ENCODE data around the gene PREX1. TPM values are rescaled to one million over a fixed set of nuclear protein-coding genes. Genes with fewer than 3 reads are reported as not detected.
"Not testable (repeated sequence)": the region's sequence is repeated elsewhere in the genome, so short reads cannot be mapped to it uniquely, and the experiment has no call there.

The PREX1 gene
- polyA plus RNA-seq, 1 donor: 9.9 TPM

DNA sequence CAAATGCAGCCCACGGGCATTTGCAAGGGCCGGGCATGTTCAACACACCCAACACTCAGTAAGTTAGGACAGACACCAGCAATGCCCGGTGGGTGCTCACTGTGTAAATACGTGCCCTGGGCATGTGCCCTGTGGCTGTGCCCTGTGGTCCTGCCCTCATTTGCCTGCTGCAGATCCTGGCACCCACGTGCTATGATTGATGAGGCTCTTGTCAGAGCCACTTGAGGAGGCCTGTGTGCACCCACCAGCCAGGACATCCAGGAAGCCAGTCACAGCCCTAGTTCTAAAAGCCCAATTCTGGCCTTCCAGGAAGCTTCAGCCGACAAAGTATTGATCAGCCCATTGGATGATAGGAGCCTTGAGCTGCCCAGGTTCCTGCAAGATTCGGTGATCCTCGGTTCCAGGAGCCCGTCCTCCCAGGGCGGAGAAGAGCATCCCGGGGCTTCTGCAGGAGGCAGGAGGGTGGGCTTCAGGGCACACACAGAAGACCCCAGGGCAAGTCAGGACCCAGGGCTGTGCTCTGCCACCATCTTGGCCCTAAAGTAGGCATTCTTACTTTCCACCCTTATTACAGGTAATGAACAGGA is 223.9 kb downstream of the PREX1 start:
- Histone ChIP-seq H3K4me1 (ENCODE audit: control insufficient read depth, insufficient read depth, low read length) (no peaks in the 10 kb centered on the region), H3K9me3 (ENCODE audit: control insufficient read depth, low read depth, low read length) (no peaks in the 10 kb centered on the region), H3K36me3 (ENCODE audit: control insufficient read depth, insufficient read depth, low read length) (no peaks in the 10 kb centered on the region), H3K4me3 (ENCODE audit: low read length) (no peak overlapping the region), H3K27me3 (ENCODE audit: control insufficient read depth, insufficient read depth, low read length) (peaks cover 2% of the 10 kb centered on the region), H3K27ac (ENCODE audit: low read length) (no peak overlapping the region)
- no peak for DNase-seq
- WGBS (ENCODE audit: insufficient coverage, low lambda C conversion rate): no CpG with 5 or more reads among the region's 11 CpGs

DNA sequence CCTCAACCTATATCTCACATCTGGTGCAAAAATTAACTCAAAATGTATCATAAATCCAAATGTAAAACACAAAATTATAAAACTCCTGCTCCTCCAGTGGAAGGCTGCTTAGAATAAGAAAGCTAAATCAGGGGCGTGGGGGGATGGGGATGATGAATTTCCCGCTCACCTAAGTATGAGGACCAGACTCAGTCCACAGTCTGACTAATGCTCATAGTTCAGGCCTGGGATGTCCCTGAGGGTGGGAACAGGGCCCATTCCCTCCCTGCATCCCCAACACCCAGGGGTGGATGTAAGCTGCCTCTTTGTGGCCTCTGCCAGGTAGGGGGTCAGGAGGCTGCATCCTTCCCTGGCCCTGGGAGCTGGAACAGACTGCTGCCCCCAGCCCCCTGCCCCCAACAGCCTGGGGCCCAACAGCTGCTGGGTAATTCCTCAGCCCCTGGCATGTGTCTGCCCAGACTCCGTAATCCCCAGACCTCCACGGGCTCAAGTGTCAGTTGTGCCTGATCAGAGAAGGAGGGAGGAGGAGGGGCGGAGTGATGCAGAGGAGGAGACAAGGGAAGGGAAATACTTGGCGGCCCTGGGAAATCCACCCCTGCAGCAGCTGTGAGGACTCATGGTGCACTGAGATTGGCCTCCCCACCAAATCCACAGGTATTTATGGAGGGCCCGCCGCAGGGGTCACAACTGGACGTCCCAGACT is 224.5 kb downstream of the PREX1 start:
- H3K27ac ChIP-seq (ENCODE audit: low read length): no peak overlapping the region
- WGBS (ENCODE audit: insufficient coverage, low lambda C conversion rate): no CpG with 5 or more reads among the region's 9 CpGs
- H3K36me3 ChIP-seq (ENCODE audit: control insufficient read depth, insufficient read depth, low read length): no peaks in the 10 kb centered on the region
- H3K9me3 ChIP-seq (ENCODE audit: control insufficient read depth, low read depth, low read length): no peaks in the 10 kb centered on the region
- H3K4me1 ChIP-seq (ENCODE audit: control insufficient read depth, insufficient read depth, low read length): no peaks in the 10 kb centered on the region
- peaks cover 2% of the 10 kb centered on the region for H3K27me3 ChIP-seq (ENCODE audit: control insufficient read depth, insufficient read depth, low read length)
- H3K4me3 ChIP-seq (ENCODE audit: low read length): no peak overlapping the region
- no peak for DNase-seq

- Histone ChIP-seq H3K27ac (ENCODE audit: low read length) (no peak overlapping the region), H3K27me3 (ENCODE audit: control insufficient read depth, insufficient read depth, low read length) (peaks cover 2% of the 10 kb centered on the region), H3K4me1 (ENCODE audit: control insufficient read depth, insufficient read depth, low read length) (no peaks in the 10 kb centered on the region), H3K4me3 (ENCODE audit: low read length) (no peak overlapping the region), H3K9me3 (ENCODE audit: control insufficient read depth, low read depth, low read length) (no peaks in the 10 kb centered on the region), H3K36me3 (ENCODE audit: control insufficient read depth, insufficient read depth, low read length) (no peaks in the 10 kb centered on the region)
- DNase-seq: no peak
- no CpG with 5 or more reads among the region's 5 CpGs for WGBS (ENCODE audit: insufficient coverage, low lambda C conversion rate)
Measured at GRCh38 chr20:48601798-48602197, 226.0 kb downstream of the PREX1 start.

DNA sequence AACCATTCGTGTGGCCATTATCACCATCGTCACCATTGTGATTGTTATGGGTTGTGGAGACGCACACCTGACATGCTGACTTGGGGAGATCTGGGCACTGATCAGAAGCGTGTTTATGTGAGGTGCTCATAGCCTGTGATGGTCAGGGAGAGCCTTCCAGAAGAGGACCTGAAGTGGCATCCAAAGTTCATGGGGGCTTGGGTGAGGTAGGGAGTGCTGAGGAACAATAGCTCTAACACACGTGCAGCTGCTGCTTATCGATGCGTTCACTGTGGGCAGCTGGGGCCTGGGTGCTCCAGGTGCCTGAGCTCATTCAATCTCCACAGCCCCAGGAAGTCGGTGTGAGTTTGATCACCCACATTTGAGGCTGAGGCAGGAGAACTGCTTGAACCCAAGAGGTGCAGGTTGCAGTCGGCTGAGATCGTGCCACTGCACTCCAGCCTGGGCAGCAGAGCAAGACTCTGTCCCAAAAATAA is 227.3 kb downstream of the PREX1 start:
- Histone ChIP-seq H3K27me3 (ENCODE audit: control insufficient read depth, insufficient read depth, low read length) (peaks cover 2% of the 10 kb centered on the region), H3K36me3 (ENCODE audit: control insufficient read depth, insufficient read depth, low read length) (no peaks in the 10 kb centered on the region), H3K4me3 (ENCODE audit: low read length) (no peak overlapping the region), H3K27ac (ENCODE audit: low read length) (no peak overlapping the region), H3K4me1 (ENCODE audit: control insufficient read depth, insufficient read depth, low read length) (no peaks in the 10 kb centered on the region), H3K9me3 (ENCODE audit: control insufficient read depth, low read depth, low read length) (no peaks in the 10 kb centered on the region)
- no peak for DNase-seq
- no CpG with 5 or more reads among the region's 10 CpGs for WGBS (ENCODE audit: insufficient coverage, low lambda C conversion rate)

- DNase-seq: no peak
- H3K9me3 ChIP-seq (ENCODE audit: control insufficient read depth, low read depth, low read length): no peaks in the 10 kb centered on the region
- no peaks in the 10 kb centered on the region for H3K4me1 ChIP-seq (ENCODE audit: control insufficient read depth, insufficient read depth, low read length)
- H3K27me3 ChIP-seq (ENCODE audit: control insufficient read depth, insufficient read depth, low read length): peaks cover 2% of the 10 kb centered on the region
- H3K27ac ChIP-seq (ENCODE audit: low read length): no peak overlapping the region
- no CpG with 5 or more reads among the region's 11 CpGs for WGBS (ENCODE audit: insufficient coverage, low lambda C conversion rate)
- no peaks in the 10 kb centered on the region for H3K36me3 ChIP-seq (ENCODE audit: control insufficient read depth, insufficient read depth, low read length)
- H3K4me3 ChIP-seq (ENCODE audit: low read length): no peak overlapping the region
Measured at GRCh38 chr20:48599748-48600469, 227.9 kb downstream of the PREX1 start.

DNA sequence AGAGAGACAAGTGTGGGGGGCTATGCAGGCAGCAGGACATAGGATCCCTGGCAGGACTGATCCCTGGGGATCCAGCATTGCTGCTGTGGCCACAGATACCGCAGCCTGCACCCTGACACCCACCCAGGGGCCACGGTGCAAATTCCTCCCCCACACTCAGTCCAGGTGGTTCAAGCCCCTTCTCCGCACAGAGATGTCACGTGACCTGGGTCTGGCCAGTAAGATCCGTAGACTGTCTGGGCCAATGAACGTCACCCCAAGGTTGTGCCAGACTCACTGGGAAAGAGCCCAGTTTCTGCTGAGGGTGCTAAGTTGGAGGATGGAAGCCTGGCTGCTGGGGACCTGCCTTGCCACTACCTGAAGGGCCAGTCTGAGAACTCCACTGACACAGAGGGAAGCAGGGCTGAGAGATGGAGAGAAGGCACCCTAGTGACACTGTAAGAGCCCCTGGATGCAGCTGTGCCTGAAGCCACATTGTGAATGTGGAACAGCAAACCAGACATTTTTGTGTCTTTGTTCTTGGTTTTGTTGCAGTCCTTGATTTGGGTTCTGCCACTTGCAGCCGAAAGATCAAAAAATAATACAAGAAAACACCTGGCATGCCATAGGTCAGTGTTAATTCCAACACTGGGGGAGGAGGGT is 228.6 kb downstream of the PREX1 start:
- no peaks in the 10 kb centered on the region for H3K9me3 ChIP-seq (ENCODE audit: control insufficient read depth, low read depth, low read length)
- H3K4me3 ChIP-seq (ENCODE audit: low read length): no peak overlapping the region
- H3K27me3 ChIP-seq (ENCODE audit: control insufficient read depth, insufficient read depth, low read length): peaks cover 2% of the 10 kb centered on the region
- no peak for DNase-seq
- no peak overlapping the region for H3K27ac ChIP-seq (ENCODE audit: low read length)
- no peaks in the 10 kb centered on the region for H3K36me3 ChIP-seq (ENCODE audit: control insufficient read depth, insufficient read depth, low read length)
- H3K4me1 ChIP-seq (ENCODE audit: control insufficient read depth, insufficient read depth, low read length): no peaks in the 10 kb centered on the region
- WGBS (ENCODE audit: insufficient coverage, low lambda C conversion rate): no CpG with 5 or more reads among the region's 7 CpGs

DNA sequence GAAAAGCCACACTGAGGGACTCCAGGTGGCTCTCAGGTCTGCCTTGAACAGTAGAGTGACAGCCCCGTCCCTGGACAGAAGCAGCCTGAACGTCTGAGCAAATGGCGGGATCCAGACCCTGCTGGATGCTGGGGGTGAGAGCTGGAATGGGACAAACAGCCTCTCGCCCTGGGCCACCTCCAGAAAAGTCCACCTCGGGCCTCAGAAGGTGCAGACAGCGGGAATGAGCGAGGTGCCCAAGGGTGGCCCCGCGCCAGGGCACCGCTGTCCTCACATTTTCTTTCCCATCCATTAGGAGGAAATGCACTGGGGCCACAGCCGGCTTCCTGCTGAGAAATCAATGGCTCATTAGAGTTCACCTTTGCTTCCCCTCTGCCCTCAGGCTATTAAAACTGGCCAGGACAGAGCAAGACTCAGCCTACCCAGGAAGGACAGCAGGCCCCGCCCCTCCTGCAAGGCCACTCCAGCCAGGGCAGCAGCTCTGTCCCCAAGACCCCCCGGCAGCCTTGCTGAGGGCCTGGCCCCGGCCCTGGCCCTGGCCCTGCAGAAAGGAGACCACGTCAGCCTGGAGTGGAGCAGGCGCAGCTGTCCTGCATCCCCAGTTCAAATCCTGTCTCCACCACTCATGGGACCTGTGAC is 229.4 kb downstream of the PREX1 start:
- not testable (repeated sequence) for H3K27me3 ChIP-seq (ENCODE audit: control insufficient read depth, insufficient read depth, low read length); H3K4me3 ChIP-seq (ENCODE audit: low read length); H3K36me3 ChIP-seq (ENCODE audit: control insufficient read depth, insufficient read depth, low read length); H3K9me3 ChIP-seq (ENCODE audit: control insufficient read depth, low read depth, low read length); DNase-seq; H3K4me1 ChIP-seq (ENCODE audit: control insufficient read depth, insufficient read depth, low read length); H3K27ac ChIP-seq (ENCODE audit: low read length)
- WGBS (ENCODE audit: insufficient coverage, low lambda C conversion rate): no CpG with 5 or more reads among the region's 16 CpGs

GRCh38 chr20:48597521-48598302 is 230.1 kb downstream of the PREX1 start:
- H3K4me1 ChIP-seq (ENCODE audit: control insufficient read depth, insufficient read depth, low read length): no peaks in the 10 kb centered on the region
- 20% methylated on average over 1 of the region's 12 CpGs for WGBS (ENCODE audit: insufficient coverage, low lambda C conversion rate)
- DNase-seq: no peak
- H3K9me3 ChIP-seq (ENCODE audit: control insufficient read depth, low read depth, low read length): no peaks in the 10 kb centered on the region
- H3K36me3 ChIP-seq (ENCODE audit: control insufficient read depth, insufficient read depth, low read length): no peaks in the 10 kb centered on the region
- H3K27me3 ChIP-seq (ENCODE audit: control insufficient read depth, insufficient read depth, low read length): no peaks in the 10 kb centered on the region
- H3K27ac ChIP-seq (ENCODE audit: low read length): no peak overlapping the region
- no peak overlapping the region for H3K4me3 ChIP-seq (ENCODE audit: low read length)

DNA sequence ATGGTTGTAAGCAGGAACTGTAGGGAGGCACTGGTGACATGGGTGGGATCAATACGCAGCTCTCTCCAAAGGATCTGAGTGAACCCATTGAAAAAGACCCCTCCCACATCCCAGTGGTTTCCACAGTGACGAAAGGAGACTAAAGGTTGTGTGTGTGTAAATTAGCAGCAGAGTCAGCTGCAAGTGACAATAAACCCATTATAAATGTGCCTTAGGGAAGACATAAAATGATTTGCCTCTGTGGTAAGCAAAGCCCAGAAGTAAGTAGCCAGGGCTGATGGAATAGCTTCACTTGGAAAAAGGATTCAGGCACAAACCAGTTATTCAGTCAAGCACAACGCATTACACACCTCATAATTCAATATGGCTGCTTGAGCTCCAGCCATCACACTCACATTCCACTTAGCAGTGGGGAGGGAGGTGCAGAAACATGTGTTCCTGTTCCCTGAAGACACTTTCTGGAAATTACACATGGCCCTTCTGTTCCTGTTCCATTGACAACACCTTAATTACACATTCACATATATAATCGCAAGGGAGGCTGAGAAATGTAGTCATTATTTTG is 231.4 kb downstream of the PREX1 start:
- Histone ChIP-seq H3K27ac (ENCODE audit: low read length) (no peak overlapping the region), H3K4me1 (ENCODE audit: control insufficient read depth, insufficient read depth, low read length) (no peaks in the 10 kb centered on the region), H3K9me3 (ENCODE audit: control insufficient read depth, low read depth, low read length) (no peaks in the 10 kb centered on the region), H3K36me3 (ENCODE audit: control insufficient read depth, insufficient read depth, low read length) (no peaks in the 10 kb centered on the region), H3K27me3 (ENCODE audit: control insufficient read depth, insufficient read depth, low read length) (no peaks in the 10 kb centered on the region), H3K4me3 (ENCODE audit: low read length) (no peak overlapping the region)
- DNase-seq: no peak
- WGBS (ENCODE audit: insufficient coverage, low lambda C conversion rate): no CpG with 5 or more reads among the region's 4 CpGs

Data from large intestine (tissue), 3 donors.